Thoracic aorta (tissue), 2 donors: ENCODE measurements around the gene ZNF592. TPM values are rescaled to one million over a fixed set of nuclear protein-coding genes. Genes with fewer than 3 reads are reported as not detected.

Source experiments
- ATAC-seq: fragments of 150-250 bp; one replicate; pipeline ENCODE4 v1.8.0; 2017; ENCODE audit warnings: low read depth; ENCODE audit not compliant: insufficient number of reproducible peaks, low FRiP score
- DNase-seq: peaks from one replicate; pipeline ENCODE4 v3.0.0-alpha.2; 2020; ENCODE audit warnings: low spot score
- H3K27ac ChIP-seq, 2 donors: fragments of 200-600 bp; sonication (generic); 1 replicate in 1 of 2; 2 replicates in 1 of 2; pipeline ENCODE4 v1.5.1; 2016; ENCODE audit warnings: mild to moderate bottlenecking in 2 of 2, moderate library complexity in 2 of 2
- H3K27me3 ChIP-seq: fragments of 200-600 bp; sonication (generic); replicated peaks from 2 replicates; pipeline ENCODE4 v1.6.0; 2016; ENCODE audit warnings: mild to moderate bottlenecking; ENCODE audit not compliant: insufficient read depth
- H3K36me3 ChIP-seq: fragments of 200-600 bp; sonication (generic); one replicate; pipeline ENCODE4 v1.5.1; 2016
- H3K4me1 ChIP-seq, 2 donors: fragments of 200-600 bp; sonication (generic); 1 replicate in 1 of 2; 2 replicates in 1 of 2; pipeline versions ENCODE4 v1.5.1 to v1.6.0; 2016; ENCODE audit warnings: low read depth in 2 of 2, mild to moderate bottlenecking in 1 of 2; ENCODE audit not compliant: control insufficient read depth in 1 of 2
- H3K4me3 ChIP-seq: fragments of 200-600 bp; sonication (generic); 2 replicates; pipeline ENCODE4 v1.5.1; 2016; ENCODE audit warnings: mild to moderate bottlenecking
- H3K9me3 ChIP-seq: fragments of 200-600 bp; sonication (generic); 2 replicates; pipeline ENCODE4 v1.5.1; 2016
- CTCF ChIP-seq: fragments of 200-600 bp; sonication (generic); IDR thresholded peaks from one replicate; pipeline ENCODE4 v1.5.1; 2019; ENCODE audit warnings: antibody characterized with exemption
- total RNA-seq, 2 donors: library from RNA; depleted of rRNA; stranded (reverse); fragments of >200 nt; gene quantifications; one replicate each; pipeline versions ENCODE4 v1.1.0 to v1.2.3, GENCODE V29; 2016

Gene ZNF592
- total RNA-seq, 2 donors from 2014 or later: 24.4 to 26.7 TPM

- Histone ChIP-seq H3K36me3 (no peaks in the 10 kb centered on the region), H3K27me3 (no peaks in the 10 kb centered on the region), H3K4me1 (peaks cover 12 to 33% of the 10 kb centered on the region in 2 donors), H3K27ac (peak overlapping the region in 1 of 2 donors; percentile 0), H3K9me3 (no peaks in the 10 kb centered on the region), H3K4me3 (no peak overlapping the region)
- ATAC-seq (no peak), DNase-seq (no peak)
- TF ChIP-seq CTCF: no peak
These were observed 65.5 kb downstream of the ZNF592 start for GRCh38 chr15:84813931-84814330.

GRCh38 chr15:84814916-84815315 is 66.5 kb downstream of the ZNF592 start:
- peak overlapping the region; percentile 95 to 96 for H3K27ac ChIP-seq
- ATAC-seq: no peak
- TF ChIP-seq CTCF: no peak
- H3K9me3 ChIP-seq: no peaks in the 10 kb centered on the region
- DNase-seq: no peak
- no peak overlapping the region for H3K4me3 ChIP-seq
- H3K27me3 ChIP-seq: no peaks in the 10 kb centered on the region
- peaks cover 22 to 43% of the 10 kb centered on the region in 2 donors for H3K4me1 ChIP-seq
- no peaks in the 10 kb centered on the region for H3K36me3 ChIP-seq

GRCh38 chr15:84816694-84817465 is 68.5 kb downstream of the ZNF592 start, which contains the start of gene ALPK3:
TSS of gene ALPK3 (plus strand) at chr15:84817356. CDS start at chr15:84817453, 97 bp downstream.
- Histone ChIP-seq H3K4me3 (peak within 1 kb of the TSS; percentile 67), H3K4me1 (peaks cover 39 to 63% of the 10 kb centered on the region in 2 donors), H3K27me3 (no peaks in the 10 kb centered on the region), H3K36me3 (no peaks in the 10 kb centered on the region), H3K27ac (peak within 1 kb of the TSS; percentile 95 to 96), H3K9me3 (no peaks in the 10 kb centered on the region)
- TF ChIP-seq CTCF: peak; percentile 6
- peak; percentile 26 for ATAC-seq
- no peak for DNase-seq

GRCh38 chr15:84817466-84818081 is 69.2 kb downstream of the ZNF592 start:
- Histone ChIP-seq H3K27ac (peak overlapping the region; percentile 95 to 96), H3K27me3 (no peaks in the 10 kb centered on the region), H3K36me3 (no peaks in the 10 kb centered on the region), H3K9me3 (no peaks in the 10 kb centered on the region), H3K4me3 (peak overlapping the region; percentile 67), H3K4me1 (peaks cover 41 to 69% of the 10 kb centered on the region in 2 donors)
- DNase-seq: no peak
- no peak for ATAC-seq
- TF ChIP-seq CTCF: no peak
